HK-2 (cell line): ENCODE data around the gene KCNJ2.

Experiments used
- DNase-seq: peaks from one replicate; pipeline ENCODE4 v3.0.0-alpha.2; 2018; ENCODE audit not compliant: unreplicated experiment

The KCNJ2 gene

GRCh38 chr17:70205401-70205800 is 36.1 kb downstream of the KCNJ2 start:
- no peak for DNase-seq

- DNase-seq = no peak
These were observed 37.2 kb downstream of the KCNJ2 start for GRCh38 chr17:70206361-70207010.

- no peak for DNase-seq
These were observed 37.9 kb downstream of the KCNJ2 start for GRCh38 chr17:70207184-70207583.

GRCh38 chr17:70208080-70208794 is 38.9 kb downstream of the KCNJ2 start:
- DNase-seq = no peak

- no peak for DNase-seq
These were observed 39.7 kb downstream of the KCNJ2 start for GRCh38 chr17:70208825-70209555.

GRCh38 chr17:70215656-70216055 is 46.3 kb downstream of the KCNJ2 start:
- DNase-seq = no peak

GRCh38 chr17:70217571-70217970 is 48.2 kb downstream of the KCNJ2 start:
- no peak for DNase-seq

GRCh38 chr17:70225276-70225675 is 55.9 kb downstream of the KCNJ2 start:
- DNase-seq = no peak
